Gastrocnemius medialis (tissue), 4 donors: ENCODE results near the gene RPS8. TPM values are rescaled to one million over a fixed set of nuclear protein-coding genes. Genes with fewer than 3 reads are reported as not detected.
"Not testable (repeated sequence)": the region's sequence is repeated elsewhere in the genome, so short reads cannot be mapped to it uniquely, and the experiment has no call there.

Experiments
- ATAC-seq, 2 donors: fragments of 150-250 bp; one replicate each; pipeline ENCODE4 v1.9.1; 2016
- DNase-seq, 2 donors: peaks; one replicate each; pipeline ENCODE4 v3.0.0-alpha.2; 2019
- H3K27ac ChIP-seq, 4 donors: fragments of 200-600 bp; sonication (generic); 1 replicate in 1 of 4; 2 replicates in 3 of 4; pipeline ENCODE4 v1.5.1; 2016 to 2018; ENCODE audit warnings: mild to moderate bottlenecking in 2 of 4, moderate library complexity in 1 of 4
- H3K27me3 ChIP-seq, 3 donors: fragments of 200-600 bp; sonication (generic) in 2 of 3; 1 replicate in 1 of 3; 2 replicates in 2 of 3; pipeline versions ENCODE4 v1.5.1 to v1.6.0; 2016 to 2019; ENCODE audit warnings: mild to moderate bottlenecking in 1 of 3, moderate library complexity in 1 of 3
- H3K36me3 ChIP-seq, 2 donors: fragments of 200-600 bp; sonication (generic) in 1 of 2; one replicate each; pipeline ENCODE4 v1.5.1; 2017 to 2018
- H3K4me1 ChIP-seq, 2 donors: fragments of 200-600 bp; sonication (generic) in 1 of 2; one replicate each; pipeline ENCODE4 v1.5.1; 2016 to 2017; ENCODE audit warnings: mild to moderate bottlenecking in 2 of 2
- H3K4me3 ChIP-seq, 4 donors: fragments of 200-600 bp; sonication (generic) in 3 of 4; 1 replicate in 1 of 4; 2 replicates in 3 of 4; pipeline ENCODE4 v1.5.1; 2016 to 2019; ENCODE audit warnings: mild to moderate bottlenecking in 2 of 4
- H3K9me3 ChIP-seq, 3 donors: fragments of 200-600 bp; sonication (generic) in 2 of 3; 1 replicate in 1 of 3; 2 replicates in 2 of 3; pipeline ENCODE4 v1.5.1; 2016 to 2019
- CTCF ChIP-seq, 5 experiments: fragments of 450-650 bp in 3 of 5; fragments of 200-600 bp in 2 of 5; sonication (generic) in 2 of 5; IDR thresholded peaks in 4 of 5; conservative IDR thresholded peaks in 1 of 5; 1 replicate in 4 of 5; 2 replicates in 1 of 5; pipeline ENCODE4 v1.5.1; 2016 to 2019; ENCODE audit warnings: antibody characterized with exemption in 5 of 5, mild to moderate bottlenecking in 3 of 5, moderate library complexity in 3 of 5
- POLR2A ChIP-seq, 2 donors: fragments of 450-650 bp; IDR thresholded peaks; one replicate each; pipeline ENCODE4 v1.6.1; 2017; ENCODE audit warnings: antibody characterized with exemption in 2 of 2, mild to moderate bottlenecking in 2 of 2, moderate library complexity in 2 of 2
- in situ Hi-C, 4 donors: fragments of 200-750 bp; cut with MboI; loops; one replicate each; pipeline versions ENCODE4 v1.15.0 to v1.8.0; 2017; ENCODE audit warnings: low sequenced_read_pairs in 4 of 4
- intact Hi-C: fragments of 100-400 bp; cut with DNase I; formaldehyde crosslinking; loops from one replicate; pipeline ENCODE4 v1.15.1; 2023; ENCODE audit warnings: low total_unique reads
- total RNA-seq, 4 donors: library from RNA; depleted of rRNA; stranded (reverse); fragments of >200 nt; gene quantifications; one replicate each; pipeline versions ENCODE4 v1.1.0 to v1.2.3, GENCODE V29; 2016

The RPS8 gene
- total RNA-seq, 4 donors from 2014 or later: 1,137 to 2,085 (median 1,818) TPM

- H3K4me3 ChIP-seq: no peak overlapping the region
- H3K27ac ChIP-seq: no peak overlapping the region
- H3K27me3 ChIP-seq: no peaks in the 10 kb centered on the region
- intact Hi-C loops: no loop called here
- no peaks in the 10 kb centered on the region for H3K4me1 ChIP-seq
- no peak for TF ChIP-seq CTCF (IDR thresholded peaks at IDR 0.05 in 4 of 5, conservative IDR thresholded peaks at IDR 0.05 in 1 of 5)
- no peak for TF ChIP-seq POLR2A (IDR thresholded peaks at IDR 0.05)
- no peaks in the 10 kb centered on the region for H3K36me3 ChIP-seq
- ATAC-seq (no peak), DNase-seq (no peak)
- H3K9me3 ChIP-seq: no peaks in the 10 kb centered on the region
- in situ Hi-C loops: no loop called here
Observed at GRCh38 chr1:44747878-44748277, 27.5 kb upstream of the RPS8 start.

GRCh38 chr1:44757420-44757819 lies 17.9 kb upstream of the RPS8 start:
- Histone ChIP-seq H3K4me3 (no peak overlapping the region), H3K4me1 (peaks cover 0 to 4% of the 10 kb centered on the region in 2 donors), H3K36me3 (no peaks in the 10 kb centered on the region), H3K27ac (no peak overlapping the region), H3K9me3 (no peaks in the 10 kb centered on the region), H3K27me3 (no peaks in the 10 kb centered on the region)
- TF ChIP-seq CTCF (IDR thresholded peaks at IDR 0.05 in 4 of 5, conservative IDR thresholded peaks at IDR 0.05 in 1 of 5): no peak
- in situ Hi-C loops (no loop called here), intact Hi-C loops (no loop called here)
- DNase-seq: no peak
- ATAC-seq: no peak

GRCh38 chr1:44759077-44759476 lies 16.3 kb upstream of the RPS8 start:
- TF ChIP-seq CTCF (IDR thresholded peaks at IDR 0.05 in 4 of 5, conservative IDR thresholded peaks at IDR 0.05 in 1 of 5): no peak
- H3K36me3 ChIP-seq: no peaks in the 10 kb centered on the region
- in situ Hi-C loops: no loop called here

GRCh38 chr1:44760876-44761275 lies 14.5 kb upstream of the RPS8 start:
- intact Hi-C loops: no loop called here
- H3K27me3 ChIP-seq: no peaks in the 10 kb centered on the region
- H3K9me3 ChIP-seq: no peaks in the 10 kb centered on the region
- in situ Hi-C loops: no loop called here
- H3K36me3 ChIP-seq: no peaks in the 10 kb centered on the region
- H3K4me3 ChIP-seq: no peak overlapping the region
- H3K27ac ChIP-seq: no peak overlapping the region
- DNase-seq: no peak
- TF ChIP-seq POLR2A (IDR thresholded peaks at IDR 0.05): no peak
- no peak for TF ChIP-seq CTCF (IDR thresholded peaks at IDR 0.05 in 4 of 5, conservative IDR thresholded peaks at IDR 0.05 in 1 of 5)
- no peak for ATAC-seq
- peaks cover 0 to 4% of the 10 kb centered on the region in 2 donors for H3K4me1 ChIP-seq

More at GRCh38 chr1:44759077-44759476, 16.3 kb upstream of the RPS8 start:
- intact Hi-C loops: no loop called here
- Histone ChIP-seq H3K27me3 (no peaks in the 10 kb centered on the region), H3K9me3 (no peaks in the 10 kb centered on the region), H3K4me1 (peaks cover 0 to 4% of the 10 kb centered on the region in 2 donors), H3K27ac (no peak overlapping the region), H3K4me3 (no peak overlapping the region)
- ATAC-seq (no peak), DNase-seq (no peak)

DNA sequence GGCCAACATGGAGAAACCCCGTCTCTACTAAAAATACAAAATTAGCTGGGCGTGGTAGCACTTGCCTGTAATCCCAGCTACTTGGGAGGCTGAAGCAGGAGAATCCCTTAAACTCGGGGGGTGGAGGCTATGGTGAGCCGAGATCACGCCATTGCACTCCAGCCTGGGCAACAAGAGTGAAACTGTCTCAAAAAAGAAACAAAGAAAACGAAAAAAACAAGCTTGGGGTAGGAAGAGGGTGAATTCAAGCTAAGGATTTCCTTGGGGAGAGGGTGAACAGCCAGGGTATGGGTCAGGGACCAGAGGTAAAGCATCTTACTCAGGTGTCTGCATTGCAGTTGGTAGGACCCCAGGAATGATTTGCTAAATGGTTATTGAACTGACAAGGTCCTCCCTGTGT lies 8.9 kb upstream of the RPS8 start:
- in situ Hi-C loops: not testable (repeated sequence)

More for the DNA sequence above, 8.9 kb upstream of the RPS8 start:
- H3K27me3 ChIP-seq, H3K4me1 ChIP-seq, intact Hi-C loops, DNase-seq, H3K4me3 ChIP-seq, H3K36me3 ChIP-seq, ATAC-seq, H3K27ac ChIP-seq, H3K9me3 ChIP-seq: not testable (repeated sequence)
